C4-2B (cell line): Measurements from ENCODE around the gene FTSJ1.

Experiments
- H3K27ac ChIP-seq: fragments of 450-650 bp; 2 replicates; pipeline ENCODE4 v1.5.1; 2017
- ZFX ChIP-seq: fragments of 450-650 bp; IDR thresholded peaks from 2 replicates; pipeline ENCODE4 v1.6.1; 2017
- TF ChIP-seq, protein P1 (sequence below): fragments of 450-650 bp; conservative IDR thresholded peaks from 2 replicates; pipeline ENCODE4 v1.5.1; 2017; ENCODE audit warnings: mild to moderate bottlenecking

Gene FTSJ1

DNA sequence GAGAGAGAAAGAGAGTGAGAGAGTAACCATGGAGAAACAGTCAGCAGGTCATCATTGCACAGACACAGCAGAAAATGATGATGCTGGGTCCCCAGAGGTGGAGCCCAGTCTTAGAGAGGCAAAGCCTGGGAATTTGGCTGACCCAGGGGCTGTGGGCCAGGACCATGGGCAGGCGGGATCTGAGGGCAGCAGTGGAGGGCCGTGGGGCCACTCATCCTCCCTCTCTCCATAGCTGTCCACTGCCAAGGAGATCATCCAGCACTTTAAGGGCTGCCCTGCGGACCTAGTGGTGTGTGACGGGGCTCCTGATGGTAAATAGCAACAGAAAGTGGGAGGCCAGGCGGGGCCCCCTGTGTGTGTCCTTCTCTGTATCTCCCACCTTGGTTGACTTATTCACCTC lies 2.8 kb downstream of the FTSJ1 start:
- TF ChIP-seq ZFX, result no peak
- TF ChIP-seq, protein P1, sequence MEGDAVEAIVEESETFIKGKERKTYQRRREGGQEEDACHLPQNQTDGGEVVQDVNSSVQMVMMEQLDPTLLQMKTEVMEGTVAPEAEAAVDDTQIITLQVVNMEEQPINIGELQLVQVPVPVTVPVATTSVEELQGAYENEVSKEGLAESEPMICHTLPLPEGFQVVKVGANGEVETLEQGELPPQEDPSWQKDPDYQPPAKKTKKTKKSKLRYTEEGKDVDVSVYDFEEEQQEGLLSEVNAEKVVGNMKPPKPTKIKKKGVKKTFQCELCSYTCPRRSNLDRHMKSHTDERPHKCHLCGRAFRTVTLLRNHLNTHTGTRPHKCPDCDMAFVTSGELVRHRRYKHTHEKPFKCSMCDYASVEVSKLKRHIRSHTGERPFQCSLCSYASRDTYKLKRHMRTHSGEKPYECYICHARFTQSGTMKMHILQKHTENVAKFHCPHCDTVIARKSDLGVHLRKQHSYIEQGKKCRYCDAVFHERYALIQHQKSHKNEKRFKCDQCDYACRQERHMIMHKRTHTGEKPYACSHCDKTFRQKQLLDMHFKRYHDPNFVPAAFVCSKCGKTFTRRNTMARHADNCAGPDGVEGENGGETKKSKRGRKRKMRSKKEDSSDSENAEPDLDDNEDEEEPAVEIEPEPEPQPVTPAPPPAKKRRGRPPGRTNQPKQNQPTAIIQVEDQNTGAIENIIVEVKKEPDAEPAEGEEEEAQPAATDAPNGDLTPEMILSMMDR, result no peak
- no peak overlapping the region for H3K27ac ChIP-seq

DNA sequence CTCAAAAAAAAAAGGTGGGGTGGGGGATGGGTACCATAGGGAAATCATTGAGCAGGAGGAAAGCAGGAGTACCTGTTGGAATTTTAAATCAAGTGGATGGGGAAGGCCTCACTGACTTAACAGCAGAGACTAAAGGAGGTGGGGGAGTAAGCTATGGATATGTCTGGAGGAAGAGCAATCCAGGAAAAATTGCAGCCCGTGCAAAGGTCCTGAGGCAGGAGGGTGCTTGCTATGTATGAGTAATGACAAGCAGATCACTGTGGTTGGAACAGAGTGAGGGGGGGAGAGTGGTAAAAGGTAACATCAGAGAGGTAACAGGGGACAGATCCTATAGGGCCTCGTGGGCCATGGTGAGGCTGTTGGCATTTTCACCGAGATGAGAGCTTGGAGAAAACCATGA lies 4.1 kb downstream of the FTSJ1 start:
- H3K27ac ChIP-seq, result no peak overlapping the region
- TF ChIP-seq, protein P1, result no peak
- no peak for TF ChIP-seq ZFX

DNA sequence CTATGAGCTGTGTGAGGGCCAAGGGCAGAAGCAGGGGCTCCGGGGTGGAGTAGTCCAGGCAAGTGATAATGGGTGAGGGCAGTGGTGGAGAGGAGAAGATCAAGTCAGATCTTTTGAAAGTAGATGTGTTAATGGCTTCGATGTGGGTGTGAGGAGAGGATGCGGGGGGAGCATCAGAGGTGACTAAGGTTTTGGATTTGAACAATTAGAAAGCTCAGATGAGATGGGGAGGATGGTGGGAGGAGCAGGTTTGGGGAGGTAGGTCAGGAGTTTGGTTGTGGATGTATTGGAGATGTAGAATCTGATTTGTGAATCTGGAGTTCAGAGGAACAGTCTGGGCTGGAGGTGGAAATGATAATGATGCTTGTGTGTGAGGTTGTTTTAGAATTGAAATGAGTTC lies 4.6 kb downstream of the FTSJ1 start:
- H3K27ac ChIP-seq, result no peak overlapping the region
- TF ChIP-seq, protein P1, result no peak
- no peak for TF ChIP-seq ZFX

DNA sequence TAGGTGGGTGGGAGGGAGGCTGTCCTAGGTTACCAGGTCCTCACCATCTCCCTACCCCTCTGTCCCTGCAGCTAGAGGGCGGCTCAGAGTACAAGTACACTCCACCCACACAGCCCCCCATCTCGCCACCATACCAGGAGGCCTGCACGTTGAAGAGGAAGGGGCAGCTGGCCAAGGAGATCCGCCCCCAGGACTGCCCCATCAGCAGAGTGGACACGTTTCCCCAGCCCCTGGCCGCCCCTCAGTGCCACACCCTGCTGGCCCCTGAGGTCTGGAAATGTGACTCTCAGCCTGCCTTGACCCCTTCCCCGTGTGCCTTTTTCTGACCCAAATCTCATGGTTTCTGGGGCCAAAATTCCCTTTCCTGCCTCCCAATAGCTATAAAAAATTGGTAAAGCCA lies 6.5 kb downstream of the FTSJ1 start:
- no peak overlapping the region for H3K27ac ChIP-seq
- TF ChIP-seq ZFX, result no peak
- TF ChIP-seq, protein P1, result no peak

DNA sequence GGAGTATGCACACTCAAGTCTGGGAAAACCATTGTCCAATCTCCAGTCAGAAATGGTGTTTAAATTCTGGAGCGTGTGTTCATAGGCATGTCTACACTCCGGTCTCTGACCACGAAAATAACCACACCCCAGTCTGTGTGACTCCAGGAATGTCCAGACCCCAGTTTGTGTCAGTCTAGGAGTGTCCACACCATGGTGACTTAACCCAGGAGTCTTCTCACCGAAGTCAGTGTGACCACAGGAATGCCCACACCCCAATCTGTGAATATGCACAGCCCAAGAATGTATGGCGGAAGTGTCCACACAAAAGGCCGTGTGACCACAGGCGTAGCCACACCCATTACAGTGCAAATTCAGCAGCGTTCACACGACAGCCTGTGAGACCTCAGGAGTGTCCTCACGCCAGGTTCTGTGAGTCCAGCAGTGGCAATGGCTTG lies 11.4 kb downstream of the FTSJ1 start:
- no peak overlapping the region for H3K27ac ChIP-seq
- TF ChIP-seq, protein P1, result no peak
- TF ChIP-seq ZFX, result no peak

DNA sequence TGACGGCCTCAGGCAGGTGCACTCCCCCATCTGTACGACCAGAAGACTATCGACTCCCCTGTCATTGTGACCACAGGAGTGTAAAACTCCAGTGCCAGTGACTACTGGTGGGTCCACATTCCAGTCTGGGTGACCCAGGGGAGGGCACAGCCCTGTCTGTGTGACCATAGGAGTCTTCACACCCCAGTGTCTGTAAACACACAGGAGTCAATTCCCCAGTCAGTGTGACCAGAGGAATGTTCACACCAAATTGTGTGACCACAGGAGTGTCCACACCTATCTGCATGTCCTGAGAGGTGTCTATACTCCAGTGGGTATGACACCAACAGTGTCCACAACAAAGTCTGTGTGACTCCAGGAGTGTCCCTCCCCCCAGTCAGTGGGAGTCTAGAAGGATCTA lies 12.0 kb downstream of the FTSJ1 start:
- H3K27ac ChIP-seq, result no peak overlapping the region
- TF ChIP-seq, protein P1, result no peak
- TF ChIP-seq ZFX, result no peak

DNA sequence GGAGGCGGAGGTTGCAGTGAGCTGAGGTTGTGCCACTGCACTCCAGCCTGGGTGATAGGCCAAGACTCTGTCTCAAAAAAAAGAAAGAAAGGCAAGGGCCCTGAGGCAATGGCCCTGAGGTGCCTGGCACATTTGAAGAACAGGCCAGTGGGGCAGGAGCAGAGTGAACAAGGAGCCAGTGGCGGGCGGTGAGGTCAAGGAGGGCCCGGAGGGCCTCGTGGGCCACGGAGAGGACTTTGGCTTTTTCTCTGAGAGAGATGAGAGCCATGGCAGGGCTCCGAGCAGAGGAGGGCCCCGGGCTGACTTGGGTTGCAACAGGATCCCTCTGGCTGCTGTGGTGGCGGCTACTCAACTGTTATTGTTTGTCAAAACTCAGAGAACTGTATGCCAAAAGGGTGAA lies 13.3 kb downstream of the FTSJ1 start:
- TF ChIP-seq ZFX, result no peak
- TF ChIP-seq, protein P1, result no peak
- no peak overlapping the region for H3K27ac ChIP-seq
